ENCODE measurements around the gene MPPED2.
A peak's percentile ranks its signal among the peaks of the same experiment; 100 is the strongest.

The MPPED2 gene

DNA sequence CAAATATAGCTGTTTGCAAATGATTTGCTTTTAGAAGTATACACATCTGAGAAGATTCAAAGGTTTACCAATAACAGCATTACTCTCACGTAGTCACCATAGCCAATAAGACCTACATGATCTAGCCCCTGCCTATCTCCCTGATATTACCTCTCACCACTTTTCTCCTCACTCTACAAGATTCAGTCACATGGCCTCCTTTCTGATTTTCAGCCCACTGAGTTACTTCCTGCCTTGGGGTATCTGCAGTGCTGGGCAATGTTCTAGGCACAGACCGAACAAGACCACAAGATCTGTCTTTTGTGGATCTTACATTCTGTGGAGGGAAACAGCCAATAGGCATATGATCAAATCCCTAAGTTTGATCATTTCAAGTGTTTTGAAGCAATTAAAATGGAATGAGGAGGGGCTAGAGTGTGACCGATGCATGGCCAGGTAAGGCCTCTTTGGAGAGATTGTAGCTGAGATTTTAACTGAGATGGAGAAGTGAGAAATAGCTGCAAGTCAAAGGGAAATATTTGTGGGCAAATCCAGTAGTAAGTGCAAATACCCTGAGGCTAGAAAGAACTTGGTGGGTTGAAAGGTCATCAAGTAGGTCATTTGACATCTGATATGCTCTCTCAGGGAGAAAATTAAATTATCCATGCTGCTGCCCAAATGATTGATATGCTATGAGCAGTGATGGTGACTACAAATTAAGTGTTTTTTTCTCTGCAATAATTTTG lies 220.2 kb downstream of the MPPED2 start:
- TF ChIP-seq TAF1 (IDR thresholded peaks at IDR 0.05; ENCODE audit: borderline replicate concordance, low read depth, low read length) (no peak), POLR2A (IDR thresholded peaks at IDR 0.05; ENCODE audit: low read depth, low read length) (no peak), POLR2AphosphoS5 (IDR thresholded peaks at IDR 0.05; ENCODE audit: low read depth, low read length) (no peak)
- FAIRE-seq (peak; percentile 48), DNase-seq (ENCODE audit: insufficient read length) (no peak)

DNA sequence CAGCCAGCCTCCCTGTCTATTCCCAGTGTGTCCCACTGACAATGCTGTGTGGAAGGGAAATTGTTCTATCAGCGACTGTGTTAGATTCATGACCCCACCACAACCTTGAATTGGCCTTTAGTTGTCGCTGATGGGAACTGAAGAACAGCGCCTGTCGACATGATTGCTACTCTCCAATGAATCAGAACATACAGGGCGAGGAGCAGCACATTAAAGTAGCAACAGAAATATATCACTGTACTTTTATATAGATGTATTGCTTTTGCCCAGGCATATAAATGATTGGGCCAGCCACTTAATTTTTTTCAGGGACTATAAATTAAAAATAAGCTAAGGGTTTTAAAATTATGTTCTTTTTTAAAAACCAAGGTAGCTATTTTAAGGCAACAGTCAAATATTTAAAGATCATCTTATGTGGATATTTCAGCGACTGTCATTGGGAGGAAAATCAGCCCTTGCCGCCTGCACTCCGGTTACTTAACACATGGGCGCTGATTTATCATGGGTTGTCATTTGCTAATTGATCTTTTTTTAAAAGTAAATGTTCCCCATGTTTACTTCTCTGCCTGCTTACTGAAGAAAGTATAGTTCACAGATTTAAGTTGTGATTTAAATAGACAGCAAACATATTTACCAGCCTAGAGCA lies 221.2 kb downstream of the MPPED2 start:
- FAIRE-seq = no peak
- DNase-seq (ENCODE audit: insufficient read length) = no peak
- TF ChIP-seq POLR2A (IDR thresholded peaks at IDR 0.05; ENCODE audit: low read depth, low read length) (no peak), POLR2AphosphoS5 (IDR thresholded peaks at IDR 0.05; ENCODE audit: low read depth, low read length) (no peak), TAF1 (IDR thresholded peaks at IDR 0.05; ENCODE audit: borderline replicate concordance, low read depth, low read length) (no peak)

DNA sequence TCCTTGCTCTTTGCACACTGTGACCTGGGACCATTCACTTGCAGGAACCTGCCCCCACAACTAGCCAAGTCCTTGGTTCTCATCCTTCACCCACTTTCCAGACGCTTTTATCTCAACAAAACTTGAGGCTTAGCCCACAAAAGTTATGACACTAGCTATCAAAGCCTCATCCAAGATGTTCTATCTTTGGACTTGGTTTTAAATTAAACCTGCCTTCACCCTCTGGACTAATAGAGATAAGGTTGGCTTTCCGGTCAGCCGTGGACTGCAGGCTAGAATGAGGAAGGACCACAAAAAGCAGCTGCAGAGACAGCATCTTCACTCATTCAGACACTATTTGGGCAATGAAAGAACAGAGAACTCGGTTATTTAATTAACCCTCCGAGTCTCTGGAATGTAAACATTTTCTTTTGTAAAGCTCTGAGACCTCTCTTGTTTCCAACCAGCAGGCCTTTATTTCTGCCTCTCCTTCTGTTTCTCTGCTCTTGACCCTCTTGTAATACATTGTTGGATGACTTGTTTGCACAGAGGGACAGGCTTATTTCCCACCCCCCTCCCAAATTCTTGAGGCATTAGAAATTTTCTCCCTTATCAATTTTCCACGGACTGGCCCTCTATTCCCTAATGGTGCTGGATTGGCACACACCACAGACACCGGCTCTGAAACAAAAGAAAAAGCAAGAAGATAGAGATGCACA lies 221.9 kb downstream of the MPPED2 start:
- DNase-seq (ENCODE audit: insufficient read length) (no peak), FAIRE-seq (no peak)
- TF ChIP-seq POLR2AphosphoS5 (IDR thresholded peaks at IDR 0.05; ENCODE audit: low read depth, low read length) (no peak), POLR2A (IDR thresholded peaks at IDR 0.05; ENCODE audit: low read depth, low read length) (no peak), TAF1 (IDR thresholded peaks at IDR 0.05; ENCODE audit: borderline replicate concordance, low read depth, low read length) (no peak)

DNA sequence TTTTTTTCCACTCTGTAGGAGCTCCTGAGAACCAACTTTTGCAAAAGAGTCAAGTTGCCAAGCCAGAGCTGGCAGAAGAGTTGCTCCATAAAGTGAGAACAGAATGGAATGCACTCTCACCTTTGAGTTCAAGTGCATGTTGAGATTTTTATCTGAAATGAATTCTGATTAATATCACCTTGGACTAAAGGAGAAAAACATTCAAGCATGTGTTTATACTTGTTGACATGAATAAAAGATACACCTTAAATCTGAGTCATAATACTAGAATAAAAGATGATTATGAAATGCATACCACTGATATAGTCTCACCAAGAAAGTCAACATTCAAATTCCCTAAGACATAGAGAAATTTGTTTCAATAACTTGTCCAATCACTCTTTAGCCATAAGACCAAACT lies 225.4 kb downstream of the MPPED2 start:
- DNase-seq (ENCODE audit: insufficient read length) (no peak), FAIRE-seq (no peak)
- TF ChIP-seq TAF1 (IDR thresholded peaks at IDR 0.05; ENCODE audit: borderline replicate concordance, low read depth, low read length) (no peak), POLR2A (IDR thresholded peaks at IDR 0.05; ENCODE audit: low read depth, low read length) (no peak), POLR2AphosphoS5 (IDR thresholded peaks at IDR 0.05; ENCODE audit: low read depth, low read length) (no peak)

All from GM12892 (cell line).